Breast epithelium (tissue), 3 donors: ENCODE data around the gene FHDC1.

Experiments used
- POLR2A ChIP-seq: fragments of 450-650 bp; IDR thresholded peaks from one replicate; pipeline ENCODE4 v1.6.1; 2016; ENCODE audit warnings: antibody characterized with exemption, mild to moderate bottlenecking, moderate library complexity
- POLR2AphosphoS5 ChIP-seq, 3 donors: sonication (generic); formaldehyde crosslinking; IDR thresholded peaks; one replicate each; pipeline ENCODE4 v1.6.1; 2017; ENCODE audit warnings: antibody characterized with exemption in 3 of 3
- TF ChIP-seq, protein P1 (sequence below), 3 donors: fragments of 450-650 bp; IDR thresholded peaks; one replicate each; pipeline ENCODE4 v1.5.1; 2016 to 2017; ENCODE audit warnings: antibody characterized with exemption in 3 of 3, mild to moderate bottlenecking in 3 of 3, moderate library complexity in 3 of 3

DNA sequence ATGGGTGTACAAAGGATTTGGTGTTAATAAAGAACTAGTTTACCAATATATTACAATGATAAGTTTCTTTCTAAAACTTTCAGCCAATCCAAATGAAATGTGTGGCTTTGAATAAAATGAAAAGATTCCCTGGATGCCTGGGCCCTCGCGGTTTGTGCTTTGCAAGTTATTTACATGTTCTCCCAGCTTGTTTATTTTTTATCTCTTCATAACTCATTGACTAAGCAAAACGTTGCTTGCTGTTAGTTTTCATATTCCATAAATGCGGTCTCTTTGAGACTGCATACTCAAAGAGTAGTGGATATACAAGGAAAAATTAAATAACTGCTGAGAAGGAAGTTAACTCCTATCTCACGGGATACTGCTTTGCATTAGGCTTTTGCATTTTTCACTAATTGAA lies 26.0 kb downstream of the FHDC1 start:
- TF ChIP-seq POLR2A (no peak), POLR2AphosphoS5 (IDR thresholded peaks at IDR 0.05) (no peak)
- TF ChIP-seq, protein P1, sequence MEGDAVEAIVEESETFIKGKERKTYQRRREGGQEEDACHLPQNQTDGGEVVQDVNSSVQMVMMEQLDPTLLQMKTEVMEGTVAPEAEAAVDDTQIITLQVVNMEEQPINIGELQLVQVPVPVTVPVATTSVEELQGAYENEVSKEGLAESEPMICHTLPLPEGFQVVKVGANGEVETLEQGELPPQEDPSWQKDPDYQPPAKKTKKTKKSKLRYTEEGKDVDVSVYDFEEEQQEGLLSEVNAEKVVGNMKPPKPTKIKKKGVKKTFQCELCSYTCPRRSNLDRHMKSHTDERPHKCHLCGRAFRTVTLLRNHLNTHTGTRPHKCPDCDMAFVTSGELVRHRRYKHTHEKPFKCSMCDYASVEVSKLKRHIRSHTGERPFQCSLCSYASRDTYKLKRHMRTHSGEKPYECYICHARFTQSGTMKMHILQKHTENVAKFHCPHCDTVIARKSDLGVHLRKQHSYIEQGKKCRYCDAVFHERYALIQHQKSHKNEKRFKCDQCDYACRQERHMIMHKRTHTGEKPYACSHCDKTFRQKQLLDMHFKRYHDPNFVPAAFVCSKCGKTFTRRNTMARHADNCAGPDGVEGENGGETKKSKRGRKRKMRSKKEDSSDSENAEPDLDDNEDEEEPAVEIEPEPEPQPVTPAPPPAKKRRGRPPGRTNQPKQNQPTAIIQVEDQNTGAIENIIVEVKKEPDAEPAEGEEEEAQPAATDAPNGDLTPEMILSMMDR (IDR thresholded peaks at IDR 0.05): no peak
